H1 (cell line): ENCODE results near the gene SYNPR. TPM values are rescaled to one million over a fixed set of nuclear protein-coding genes. Genes with fewer than 3 reads are reported as not detected.

Experiments
- CTCF ChIA-PET: fragments of 300-600 bp; sonication (Branson Sonifier 250); formaldehyde crosslinking; loops from one replicate; lab custom pipeline; 2021; ENCODE audit not compliant: partially characterized antibody; lab: Charles Lee
- POLR2A ChIA-PET: fragments of 300-600 bp; sonication (Branson Sonifier 250); formaldehyde crosslinking; loops from one replicate; lab custom pipeline; 2021; ENCODE audit warnings: inconsistent platforms; ENCODE audit not compliant: partially characterized antibody; lab: Charles Lee
- DNase-seq, 2 experiments: peaks; one replicate each; pipeline versions ENCODE4 v3.0.0 to v3.0.0-alpha.2; 2010 to 2022; ENCODE audit warnings: low spot score in 2 of 2, low read depth in 1 of 2, mixed read lengths in 1 of 2
- FAIRE-seq: peaks from 2 replicates; lab custom pipeline; 2011; peaks lifted over from hg19 to GRCh38; lab: Jason Lieb, UNC
- H2AFZ ChIP-seq: 2 replicates; pipeline ENCODE4 v1.8.1; 2012; ENCODE audit warnings: low read length, inconsistent platforms
- H2AK5ac ChIP-seq: 2 replicates; pipeline ENCODE4 v1.6.1; 2013; ENCODE audit warnings: low read depth, low read length
- H2BK120ac ChIP-seq: replicated peaks from 2 replicates; pipeline ENCODE3; 2013; ENCODE audit warnings: low read depth, low read length, inconsistent platforms
- H2BK12ac ChIP-seq: 2 replicates; pipeline ENCODE4 v1.6.1; 2013; ENCODE audit warnings: low read depth, low read length
- H2BK15ac ChIP-seq: 2 replicates; pipeline ENCODE4 v1.6.1; 2013; ENCODE audit warnings: low read length
- H2BK20ac ChIP-seq: 2 replicates; pipeline ENCODE4 v1.6.1; 2013; ENCODE audit warnings: low read length
- H2BK5ac ChIP-seq: 2 replicates; pipeline ENCODE4 v1.6.1; 2013; ENCODE audit warnings: low read depth, low read length
- H3K14ac ChIP-seq: 2 replicates; pipeline ENCODE4 v1.6.1; 2013; ENCODE audit warnings: inconsistent platforms; ENCODE audit not compliant: insufficient read length
- H3K18ac ChIP-seq: 2 replicates; pipeline ENCODE4 v1.6.1; 2013; ENCODE audit warnings: low read length; ENCODE audit errors: extremely low read depth
- H3K23ac ChIP-seq: 2 replicates; pipeline ENCODE4 v1.6.1; 2013; ENCODE audit warnings: inconsistent platforms; ENCODE audit not compliant: insufficient read length
- H3K23me2 ChIP-seq: 2 replicates; pipeline ENCODE4 v1.6.1; 2013; ENCODE audit warnings: low read depth, low read length
- H3K27ac ChIP-seq: 2 replicates; pipeline ENCODE4 v1.6.1; 2011; ENCODE audit warnings: low read depth, low read length, inconsistent platforms
- H3K27me3 ChIP-seq, 4 experiments: replicated peaks in 1 of 4; 1 replicate in 1 of 4; 2 replicates in 3 of 4; pipeline versions ENCODE4 v1.6.1 to v1.8.1; 2011 to 2013; ENCODE audit warnings: low read length in 3 of 4, mild to moderate bottlenecking in 3 of 4, inconsistent platforms in 2 of 4, mixed read lengths in 2 of 4, moderate library complexity in 1 of 4; ENCODE audit not compliant: control insufficient read depth in 3 of 4, insufficient read depth in 3 of 4; ENCODE audit errors: extremely low read depth in 1 of 4
- H3K36me3 ChIP-seq, 4 experiments: 2 replicates each; pipeline versions ENCODE4 v1.6.1 to v1.8.1; 2011 to 2013; ENCODE audit warnings: mild to moderate bottlenecking in 4 of 4, low read length in 3 of 4, moderate library complexity in 2 of 4, control low read depth in 1 of 4, inconsistent platforms in 1 of 4; ENCODE audit not compliant: insufficient read depth in 4 of 4, control insufficient read depth in 2 of 4
- H3K4ac ChIP-seq: replicated peaks from 2 replicates; pipeline ENCODE3; 2013; ENCODE audit warnings: low read length, low read depth, mixed read lengths, inconsistent platforms; ENCODE audit not compliant: insufficient read length
- H3K4me1 ChIP-seq, 4 experiments: replicated peaks in 1 of 4; 1 replicate in 1 of 4; 2 replicates in 3 of 4; pipeline versions ENCODE4 v1.6.1 to v1.8.1; 2011 to 2013; ENCODE audit warnings: low read length in 3 of 4, inconsistent platforms in 2 of 4, mixed read lengths in 1 of 4; ENCODE audit not compliant: insufficient read depth in 4 of 4, control insufficient read depth in 3 of 4
- H3K4me2 ChIP-seq, 2 experiments: 2 replicates each; pipeline versions ENCODE4 v1.6.1 to v1.8.1; 2011 to 2013; ENCODE audit warnings: low read depth in 2 of 2, low read length in 2 of 2, control low read depth in 1 of 2, inconsistent platforms in 1 of 2, mild to moderate bottlenecking in 1 of 2; ENCODE audit not compliant: insufficient read depth in 1 of 2
- H3K4me3 ChIP-seq, 4 experiments: fragments of 200-600, 300-600 bp in 1 of 4; sonication (generic), shearing (Covaris generic), sonication (Bioruptor Twin) in 1 of 4; 2 replicates each; pipeline versions ENCODE4 v1.5.1 to v1.8.1; 2011 to 2016; ENCODE audit warnings: low read length in 4 of 4, low read depth in 3 of 4, control low read depth in 2 of 4, inconsistent platforms in 2 of 4, mild to moderate bottlenecking in 2 of 4, mixed read lengths in 1 of 4, moderate library complexity in 1 of 4; ENCODE audit not compliant: insufficient read depth in 2 of 4; ENCODE audit errors: extremely low read depth in 1 of 4
- H3K56ac ChIP-seq: replicated peaks from 2 replicates; pipeline ENCODE3; 2013; ENCODE audit warnings: low read depth, mild to moderate bottlenecking, mixed read lengths, low read length, inconsistent platforms; ENCODE audit not compliant: insufficient read length
- H3K79me1 ChIP-seq: 2 replicates; pipeline ENCODE4 v1.6.1; 2013; ENCODE audit warnings: low read depth, low read length, control low read depth
- H3K79me2 ChIP-seq, 2 experiments: 2 replicates each; pipeline versions ENCODE4 v1.6.1 to v1.8.1; 2012 to 2013; ENCODE audit warnings: low read length in 2 of 2, mild to moderate bottlenecking in 2 of 2, inconsistent platforms in 1 of 2; ENCODE audit not compliant: insufficient read depth in 2 of 2, control insufficient read depth in 1 of 2
- H3K9ac ChIP-seq, 4 experiments: replicated peaks in 1 of 4; 1 replicate in 1 of 4; 2 replicates in 3 of 4; pipeline versions ENCODE4 v1.6.1 to v1.8.1; 2011 to 2013; ENCODE audit warnings: low read depth in 3 of 4, low read length in 3 of 4, control low read depth in 2 of 4, mild to moderate bottlenecking in 2 of 4, moderate library complexity in 2 of 4, inconsistent platforms in 1 of 4; ENCODE audit errors: extremely low read depth in 1 of 4
- H3K9me3 ChIP-seq, 2 experiments: 2 replicates each; pipeline versions ENCODE4 v1.6.1 to v1.8.1; 2012 to 2013; ENCODE audit warnings: mild to moderate bottlenecking in 2 of 2, moderate library complexity in 2 of 2, control low read depth in 1 of 2, inconsistent platforms in 1 of 2, low read depth in 1 of 2, low read length in 1 of 2, mixed read lengths in 1 of 2; ENCODE audit not compliant: insufficient read depth in 2 of 2
- H4K20me1 ChIP-seq, 2 experiments: replicated peaks in 1 of 2; 2 replicates each; pipeline versions ENCODE3 to v1.8.1; 2011 to 2013; ENCODE audit warnings: inconsistent platforms in 2 of 2, low read length in 2 of 2, mild to moderate bottlenecking in 1 of 2; ENCODE audit not compliant: insufficient read depth in 2 of 2, control insufficient read depth in 1 of 2
- H4K5ac ChIP-seq: 2 replicates; pipeline ENCODE4 v1.6.1; 2013; ENCODE audit warnings: low read length, low read depth, mixed read lengths, inconsistent platforms; ENCODE audit not compliant: insufficient read length
- H4K8ac ChIP-seq: 2 replicates; pipeline ENCODE4 v1.8.0; 2013; ENCODE audit warnings: mild to moderate bottlenecking, moderate library complexity, low read length, inconsistent platforms; ENCODE audit not compliant: insufficient read depth; ENCODE audit errors: extremely low read depth
- H4K91ac ChIP-seq: replicated peaks from 2 replicates; pipeline ENCODE3; 2013; ENCODE audit warnings: low read length, mixed read lengths, inconsistent platforms; ENCODE audit not compliant: insufficient read length
- CHD1 ChIP-seq: IDR thresholded peaks from 2 replicates; pipeline ENCODE4 v1.6.1; 2012; ENCODE audit warnings: low read depth, low read length, improper control_type of control experiment
- CREB1 ChIP-seq: IDR thresholded peaks from 2 replicates; pipeline ENCODE4 v1.6.1; 2012; ENCODE audit warnings: inconsistent platforms
- JUN ChIP-seq: IDR thresholded peaks from 2 replicates; pipeline ENCODE4 v1.6.1; 2011; ENCODE audit warnings: low read depth, mild to moderate bottlenecking, improper control_type of control experiment, low read length
- KDM1A ChIP-seq: fragments of 200-600, 300-600 bp; sonication (generic); IDR thresholded peaks from 2 replicates; pipeline ENCODE4 v1.7.1; 2016; ENCODE audit warnings: mild to moderate bottlenecking, low read length, borderline replicate concordance
- MAFK ChIP-seq: IDR thresholded peaks from 2 replicates; pipeline ENCODE4 v1.6.1; 2012; ENCODE audit warnings: low read depth, mild to moderate bottlenecking, improper control_type of control experiment, low read length
- NRF1 ChIP-seq: IDR thresholded peaks from 2 replicates; pipeline ENCODE4 v1.6.1; 2011; ENCODE audit warnings: mild to moderate bottlenecking, low read depth, low read length, improper control_type of control experiment
- POLR2A ChIP-seq, 2 experiments: IDR thresholded peaks; 1 replicate in 1 of 2; 2 replicates in 1 of 2; pipeline ENCODE4 v1.6.1; 2011; ENCODE audit warnings: low read depth in 2 of 2, low read length in 2 of 2, mild to moderate bottlenecking in 2 of 2; ENCODE audit errors: control extremely low read depth in 1 of 2
- RNF2 ChIP-seq: fragments of 200-900, 300-1000 bp; sonication (generic); IDR thresholded peaks from 2 replicates; pipeline ENCODE4 v1.7.1; 2016; ENCODE audit warnings: borderline replicate concordance, low read depth, mild to moderate bottlenecking, antibody characterized with exemption, low read length; ENCODE audit not compliant: poor library complexity, severe bottlenecking; ENCODE audit errors: missing control alignments
- RXRA ChIP-seq: IDR thresholded peaks from 2 replicates; pipeline ENCODE4 v1.6.1; 2011; ENCODE audit warnings: low read depth, mild to moderate bottlenecking, low read length, moderate library complexity; ENCODE audit not compliant: insufficient read depth
- SAP30 ChIP-seq: fragments of 300-600 bp; sonication (generic); IDR thresholded peaks from 2 replicates; pipeline ENCODE4 v1.7.1; 2012; ENCODE audit warnings: low read length, moderate library complexity, mild to moderate bottlenecking, inconsistent platforms; ENCODE audit not compliant: insufficient read depth, insufficient replicate concordance
- SP2 ChIP-seq: IDR thresholded peaks from 2 replicates; pipeline ENCODE4 v1.6.1; 2012; ENCODE audit warnings: mild to moderate bottlenecking, low read length, inconsistent platforms
- SUZ12 ChIP-seq: fragments of 200-600 bp; sonication (generic); IDR thresholded peaks from 2 replicates; pipeline ENCODE4 v1.6.1; 2012; ENCODE audit warnings: mild to moderate bottlenecking, inconsistent platforms, low read length, moderate library complexity, mixed read lengths
- TEAD4 ChIP-seq: IDR thresholded peaks from 2 replicates; pipeline ENCODE4 v1.6.1; 2012; ENCODE audit warnings: low read depth, low read length, inconsistent platforms, mixed read lengths
- YY1 ChIP-seq: IDR thresholded peaks from 2 replicates; pipeline ENCODE4 v1.6.1; 2011; ENCODE audit warnings: low read depth, mild to moderate bottlenecking, low read length
- WGBS, 2 experiments: shearing (Covaris generic) in 1 of 2; methylation state at CpG; one replicate each; pipeline versions ENCODE4 v1.1.6 to v1.1.7; 2013 to 2015; ENCODE audit warnings: low lambda C conversion rate in 2 of 2, mixed read lengths in 2 of 2, inconsistent platforms in 1 of 2, low coverage in 1 of 2, missing lambda C conversion rate in 1 of 2; ENCODE audit not compliant: insufficient replicate concordance in 2 of 2, insufficient coverage in 1 of 2, insufficient read length in 1 of 2; ENCODE audit errors: extremely low coverage in 1 of 2, missing lambda C conversion rate in 1 of 2; 5-methylcytosine and 5-hydroxymethylcytosine counted together
- polyA plus RNA-seq, 7 experiments: library from polyadenylated mRNA; depleted of rRNA in 3 of 7; stranded (reverse) in 5 of 7; unstranded in 2 of 7; fragments of >200 nt in 5 of 7; fragments of 200-250 nt in 2 of 7; gene quantifications; 1 replicate in 5 of 7; 2 replicates in 1 of 7; 4 replicates in 1 of 7; pipeline versions ENCODE4 v1.2.1 to v1.2.3, GENCODE V29; 2011 to 2013; ENCODE audit warnings: missing spikeins in 2 of 7, mixed read lengths in 2 of 7
- total RNA-seq: library from RNA; stranded (reverse); fragmentation: NEBNext Ultra II Directional; extraction: Animal tissue kit (Norgen Biotek cat#: 25700); gene quantifications from 2 replicates; pipeline ENCODE4 v1.2.1, GENCODE V29; 2021

SYNPR gene
- total and polyA plus RNA-seq, 2 of the 8 experiments (the other 6 are each of a cell fraction or from before 2014, with no cell fraction given) = 0.39 to 0.99 TPM

DNA sequence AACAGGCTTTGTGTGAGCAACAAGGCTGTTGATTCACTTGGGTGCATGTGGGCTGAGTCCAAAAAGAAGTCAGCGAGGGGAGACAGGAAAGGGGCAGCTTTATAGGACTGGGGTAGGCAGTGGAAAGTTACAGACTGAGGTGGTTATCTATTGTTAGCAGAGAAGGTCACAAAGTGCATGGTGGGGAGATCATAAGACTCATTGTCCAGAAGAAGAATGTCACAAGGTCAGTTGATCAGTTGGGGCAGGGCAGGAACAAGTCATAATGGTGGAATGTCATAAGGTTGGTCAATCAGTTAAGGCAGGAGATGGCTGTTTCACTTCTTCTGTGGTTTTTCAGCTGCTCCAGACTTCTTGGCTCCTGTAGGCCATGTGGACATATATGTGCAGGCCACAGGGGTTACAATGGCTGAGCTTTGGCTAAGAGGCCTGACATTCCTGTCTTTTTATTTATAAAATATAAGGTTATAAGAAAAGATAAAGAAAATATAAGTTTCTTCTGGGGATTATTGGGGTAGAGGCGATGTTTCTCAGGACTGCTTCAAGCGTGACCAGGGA, 304.9 kb downstream of the SYNPR start:
- POLR2A ChIA-PET = no interaction called here
- H4K20me1 ChIP-seq = no peaks in the 10 kb centered on the region
- no peak for FAIRE-seq

More for the DNA sequence above, 304.9 kb downstream of the SYNPR start:
- Histone ChIP-seq H4K8ac (no peak overlapping the region), H3K36me3 (no peaks in the 10 kb centered on the region), H3K23me2 (no peaks in the 10 kb centered on the region), H3K79me1 (no peaks in the 10 kb centered on the region), H2BK15ac (no peak overlapping the region), H4K91ac (no peak overlapping the region), H2BK5ac (no peak overlapping the region), H3K4me1 (peaks cover 0 to 6% (median 3%) of the 10 kb centered on the region in 4 experiments; a peak in 2 of 7 replicates), H3K23ac (no peak overlapping the region), H3K4me3 (no peak overlapping the region), H2BK12ac (no peak overlapping the region), H2AFZ (no peak overlapping the region), H2BK20ac (no peak overlapping the region), H3K9me3 (no peaks in the 10 kb centered on the region), H4K5ac (no peak overlapping the region), H3K4me2 (no peak overlapping the region), H3K56ac (no peak overlapping the region), H2AK5ac (no peak overlapping the region), H2BK120ac (no peak overlapping the region), H3K27me3 (peaks cover 0 to 2% (median 0%) of the 10 kb centered on the region in 4 experiments; a peak in 1 of 7 replicates), H3K14ac (no peak overlapping the region), H3K27ac (no peak overlapping the region), H3K4ac (no peak overlapping the region), H3K79me2 (no peaks in the 10 kb centered on the region), H3K9ac (no peak overlapping the region), H3K18ac (no peak overlapping the region)
- 94% methylated on average over 3 of the region's 3 CpGs; no CpG with 5 or more reads in 1 of the 2 experiments for WGBS, 2 experiments
- TF ChIP-seq KDM1A (no peak), YY1 (no peak), RXRA (no peak), TEAD4 (no peak), POLR2A (IDR thresholded peaks at IDR 0.05; ENCODE audit: control extremely low read depth in 1 of 2, low read depth in 2 of 2, low read length in 2 of 2) (no peak), SUZ12 (no peak), NRF1 (no peak), CREB1 (no peak), MAFK (no peak), SP2 (no peak), SAP30 (no peak), RNF2 (no peak), CHD1 (no peak), JUN (no peak)
- DNase-seq = no peak
- CTCF ChIA-PET = interaction anchor here (1.5 to 3.1 kb wide), 3 partner anchors 12 to 233 kb away, joined by 4 to 13 read pairs (median 4); no protein-coding TSS in a partner anchor
